Measurements from ENCODE around the gene GPSM1.
A peak's percentile ranks its signal among the peaks of the same experiment; 100 is the strongest.

GPSM1 gene

GRCh38 chr9:136327304-136327974 is at the start of gene GPSM1:
GPSM1 (plus strand) TSS chr9:136327539; CDS start chr9:136327696, 157 bp downstream.
- no peak for DNase-seq (ENCODE audit: low read depth, low spot score)

- DNase-seq (ENCODE audit: low read depth, low spot score) = no peak
Observed at GRCh38 chr9:136277746-136278145, 49.6 kb upstream of the GPSM1 start.

- no peak for DNase-seq (ENCODE audit: low read depth, low spot score)
Observed at GRCh38 chr9:136278221-136278620, 49.1 kb upstream of the GPSM1 start.

- DNase-seq (ENCODE audit: low read depth, low spot score) = no peak
Observed at GRCh38 chr9:136278894-136279293, 48.4 kb upstream of the GPSM1 start.

GRCh38 chr9:136279471-136279870 is 47.9 kb upstream of the GPSM1 start:
- DNase-seq (ENCODE audit: low read depth, low spot score) = no peak

- DNase-seq (ENCODE audit: low read depth, low spot score) = no peak
Observed at GRCh38 chr9:136280535-136281315, 46.6 kb upstream of the GPSM1 start.

GRCh38 chr9:136281421-136282271 is 45.7 kb upstream of the GPSM1 start:
- no peak for DNase-seq (ENCODE audit: low read depth, low spot score)

GRCh38 chr9:136282272-136282861 is 45.0 kb upstream of the GPSM1 start:
- DNase-seq (ENCODE audit: low read depth, low spot score) = no peak

GRCh38 chr9:136283291-136284235 is 43.8 kb upstream of the GPSM1 start:
- DNase-seq (ENCODE audit: low read depth, low spot score) = peak; percentile 28

- DNase-seq (ENCODE audit: low read depth, low spot score) = no peak
Observed at GRCh38 chr9:136284311-136284710, 43.0 kb upstream of the GPSM1 start.

- DNase-seq (ENCODE audit: low read depth, low spot score) = no peak
Observed at GRCh38 chr9:136284951-136285350, 42.4 kb upstream of the GPSM1 start.

GRCh38 chr9:136285501-136286358 is 41.6 kb upstream of the GPSM1 start:
- DNase-seq (ENCODE audit: low read depth, low spot score) = no peak

- DNase-seq (ENCODE audit: low read depth, low spot score) = no peak
Observed at GRCh38 chr9:136286359-136286986, 40.9 kb upstream of the GPSM1 start.

- DNase-seq (ENCODE audit: low read depth, low spot score) = no peak
Observed at GRCh38 chr9:136286987-136287379, 40.4 kb upstream of the GPSM1 start.

- no peak for DNase-seq (ENCODE audit: low read depth, low spot score)
Observed at GRCh38 chr9:136287960-136288753, 39.2 kb upstream of the GPSM1 start.

GRCh38 chr9:136289651-136290507 is 37.5 kb upstream of the GPSM1 start:
- no peak for DNase-seq (ENCODE audit: low read depth, low spot score)

GRCh38 chr9:136290508-136291000 is 36.8 kb upstream of the GPSM1 start:
- no peak for DNase-seq (ENCODE audit: low read depth, low spot score)

Data from smooth muscle cell of the brain vasculature (primary cell).